ENCODE results near the gene CEP128.

DNA sequence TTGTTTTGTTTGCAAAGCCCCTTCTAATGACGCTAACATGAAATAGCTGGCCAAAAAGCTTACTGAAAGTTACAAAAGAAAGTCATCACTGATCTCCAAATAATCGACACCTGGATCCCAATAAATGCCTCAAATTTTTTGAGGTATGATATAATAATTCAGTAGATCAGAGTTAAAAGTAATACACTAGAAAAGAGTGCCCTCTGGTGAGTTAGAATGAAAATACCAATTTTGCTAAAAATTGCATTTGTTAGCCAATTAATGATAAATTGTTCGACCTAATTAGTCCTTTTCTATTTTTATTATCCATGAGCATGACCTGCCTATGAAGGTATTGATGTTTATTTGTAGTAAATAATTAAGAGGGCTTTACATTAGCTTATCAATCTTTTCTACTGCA is 78.6 kb downstream of the CEP128 start:
- TF ChIP-seq, protein P1, sequence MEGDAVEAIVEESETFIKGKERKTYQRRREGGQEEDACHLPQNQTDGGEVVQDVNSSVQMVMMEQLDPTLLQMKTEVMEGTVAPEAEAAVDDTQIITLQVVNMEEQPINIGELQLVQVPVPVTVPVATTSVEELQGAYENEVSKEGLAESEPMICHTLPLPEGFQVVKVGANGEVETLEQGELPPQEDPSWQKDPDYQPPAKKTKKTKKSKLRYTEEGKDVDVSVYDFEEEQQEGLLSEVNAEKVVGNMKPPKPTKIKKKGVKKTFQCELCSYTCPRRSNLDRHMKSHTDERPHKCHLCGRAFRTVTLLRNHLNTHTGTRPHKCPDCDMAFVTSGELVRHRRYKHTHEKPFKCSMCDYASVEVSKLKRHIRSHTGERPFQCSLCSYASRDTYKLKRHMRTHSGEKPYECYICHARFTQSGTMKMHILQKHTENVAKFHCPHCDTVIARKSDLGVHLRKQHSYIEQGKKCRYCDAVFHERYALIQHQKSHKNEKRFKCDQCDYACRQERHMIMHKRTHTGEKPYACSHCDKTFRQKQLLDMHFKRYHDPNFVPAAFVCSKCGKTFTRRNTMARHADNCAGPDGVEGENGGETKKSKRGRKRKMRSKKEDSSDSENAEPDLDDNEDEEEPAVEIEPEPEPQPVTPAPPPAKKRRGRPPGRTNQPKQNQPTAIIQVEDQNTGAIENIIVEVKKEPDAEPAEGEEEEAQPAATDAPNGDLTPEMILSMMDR (IDR thresholded peaks at IDR 0.05) = no peak
- TF ChIP-seq POLR2AphosphoS5 (IDR thresholded peaks at IDR 0.05) (no peak), POLR2A (IDR thresholded peaks at IDR 0.05) (no peak)

Measured in suprapubic skin (tissue), 4 donors.